ENCODE data around the gene OR51M1.

DNA sequence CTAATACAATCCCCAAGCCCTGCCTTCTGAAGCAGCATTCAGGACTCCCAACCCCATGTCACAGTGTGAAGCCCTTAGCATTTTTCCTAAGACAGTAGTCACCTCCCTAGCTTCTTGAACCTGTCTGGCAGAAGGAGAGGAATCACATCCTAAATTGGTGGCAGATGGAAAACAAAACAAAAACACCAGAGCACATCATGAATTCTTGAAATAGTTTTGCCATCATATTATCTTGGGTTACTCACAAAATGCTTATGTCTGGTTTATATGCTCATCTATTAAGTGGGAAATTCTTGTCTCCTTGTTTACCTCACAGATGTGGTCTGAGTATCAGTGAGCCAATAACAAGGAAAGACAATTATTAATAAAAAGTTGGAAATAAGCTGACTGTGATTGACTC, 15.3 kb downstream of the OR51M1 start:
- no peak for TF ChIP-seq EZH2phosphoT487 (IDR thresholded peaks at IDR 0.05; ENCODE audit: insufficient read depth, low read depth)
- TF ChIP-seq EZH2 (IDR thresholded peaks at IDR 0.05; ENCODE audit: insufficient read depth, poor library complexity, severe bottlenecking): no peak
